Mammary epithelial cell (primary cell): ENCODE measurements around the gene CFAP61.

Experiments
- EZH2 ChIP-seq: IDR thresholded peaks from 2 replicates; pipeline ENCODE4 v1.6.1; 2012; ENCODE audit warnings: low read length, inconsistent platforms, borderline replicate concordance
- TF ChIP-seq, protein P1 (sequence below), 2 donors: IDR thresholded peaks in 1 of 2; conservative IDR thresholded peaks in 1 of 2; 2 replicates each; pipeline ENCODE4 v1.5.1; 2011 to 2012; ENCODE audit warnings: inconsistent platforms in 2 of 2, low read length in 2 of 2, mild to moderate bottlenecking in 2 of 2, control low read depth in 1 of 2, low read depth in 1 of 2; ENCODE audit not compliant: insufficient read depth in 1 of 2; ENCODE audit errors: extremely low read depth in 1 of 2

DNA sequence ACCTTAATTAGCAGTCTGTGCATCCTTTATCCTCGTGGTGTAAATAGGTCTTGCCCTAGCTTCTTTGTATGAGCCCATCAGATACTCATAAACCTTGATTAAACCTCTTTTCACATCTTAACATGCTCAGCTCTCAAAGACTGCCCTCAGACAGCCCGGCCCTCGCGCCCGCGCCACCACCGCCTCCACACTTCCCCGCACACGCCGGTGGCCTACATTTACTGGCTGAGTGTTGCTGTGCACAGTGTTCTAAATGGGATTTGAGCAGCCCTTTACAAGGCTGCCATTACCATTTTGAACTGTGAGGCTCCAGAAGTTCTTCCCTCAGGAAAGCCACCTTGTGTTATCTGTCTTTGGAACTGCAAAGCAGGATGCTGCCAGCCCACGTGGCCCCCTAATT, 252.6 kb downstream of the CFAP61 start:
- TF ChIP-seq, protein P1, sequence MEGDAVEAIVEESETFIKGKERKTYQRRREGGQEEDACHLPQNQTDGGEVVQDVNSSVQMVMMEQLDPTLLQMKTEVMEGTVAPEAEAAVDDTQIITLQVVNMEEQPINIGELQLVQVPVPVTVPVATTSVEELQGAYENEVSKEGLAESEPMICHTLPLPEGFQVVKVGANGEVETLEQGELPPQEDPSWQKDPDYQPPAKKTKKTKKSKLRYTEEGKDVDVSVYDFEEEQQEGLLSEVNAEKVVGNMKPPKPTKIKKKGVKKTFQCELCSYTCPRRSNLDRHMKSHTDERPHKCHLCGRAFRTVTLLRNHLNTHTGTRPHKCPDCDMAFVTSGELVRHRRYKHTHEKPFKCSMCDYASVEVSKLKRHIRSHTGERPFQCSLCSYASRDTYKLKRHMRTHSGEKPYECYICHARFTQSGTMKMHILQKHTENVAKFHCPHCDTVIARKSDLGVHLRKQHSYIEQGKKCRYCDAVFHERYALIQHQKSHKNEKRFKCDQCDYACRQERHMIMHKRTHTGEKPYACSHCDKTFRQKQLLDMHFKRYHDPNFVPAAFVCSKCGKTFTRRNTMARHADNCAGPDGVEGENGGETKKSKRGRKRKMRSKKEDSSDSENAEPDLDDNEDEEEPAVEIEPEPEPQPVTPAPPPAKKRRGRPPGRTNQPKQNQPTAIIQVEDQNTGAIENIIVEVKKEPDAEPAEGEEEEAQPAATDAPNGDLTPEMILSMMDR (conservative IDR thresholded peaks at IDR 0.05 in 1 of 2, IDR thresholded peaks at IDR 0.05 in 1 of 2; ENCODE audit: extremely low read depth in 1 of 2, insufficient read depth in 1 of 2, low read depth in 1 of 2, low read length in 2 of 2) = no peak
- no peak for TF ChIP-seq EZH2
